Measurements from ENCODE around the gene MYL3.
A peak's percentile ranks its signal among the peaks of the same experiment; 100 is the strongest.

The MYL3 gene

DNA sequence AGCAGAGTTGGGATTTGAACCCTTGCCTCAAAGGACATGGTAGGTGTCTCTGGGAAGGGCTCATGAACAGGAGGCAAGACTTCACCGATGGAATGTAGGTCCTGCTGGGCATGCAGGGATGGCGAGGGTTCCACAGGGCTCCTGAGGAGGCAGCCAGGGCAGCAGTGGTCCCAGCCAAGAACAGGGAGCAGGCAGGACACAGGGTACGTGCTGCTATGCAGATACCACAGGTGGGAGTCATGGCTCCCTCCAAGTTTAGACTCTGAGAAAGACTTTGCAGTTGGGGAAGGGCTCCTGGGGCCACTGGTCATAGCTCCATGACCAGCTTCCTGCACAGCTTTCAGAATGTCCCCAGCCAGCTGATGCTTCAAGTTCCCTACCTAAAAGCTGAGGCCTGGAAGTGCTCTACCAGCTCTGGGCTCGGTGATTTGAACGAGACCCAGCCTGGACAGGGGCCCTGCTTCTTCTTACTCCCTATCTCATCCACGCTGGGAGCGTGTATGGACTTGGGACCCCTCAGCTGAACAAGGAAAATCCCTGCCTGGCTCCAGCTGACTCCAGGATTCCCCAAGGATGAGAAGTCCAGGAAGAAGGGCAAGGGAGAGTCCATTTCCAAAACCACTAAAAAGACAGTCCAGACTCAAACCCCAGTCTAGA, 747 bp downstream of the MYL3 start:
- no peak for TF ChIP-seq RAD21 (IDR thresholded peaks at IDR 0.05; ENCODE audit: low read depth)
- no peak for TF ChIP-seq REST (IDR thresholded peaks at IDR 0.05; ENCODE audit: low read depth)
- no peak for TF ChIP-seq CEBPB (IDR thresholded peaks at IDR 0.05)
- no peak for TF ChIP-seq FOXM1 (IDR thresholded peaks at IDR 0.05; ENCODE audit: borderline replicate concordance, low read depth)
- TF ChIP-seq NFIC (IDR thresholded peaks at IDR 0.05), result no peak
- no peak for TF ChIP-seq EP300 (IDR thresholded peaks at IDR 0.05; ENCODE audit: borderline replicate concordance)
- TF ChIP-seq TEAD4 (IDR thresholded peaks at IDR 0.05), result no peak
- TF ChIP-seq TCF12 (IDR thresholded peaks at IDR 0.05; ENCODE audit: low read depth), result no peak
- no peak for TF ChIP-seq EGR1 (IDR thresholded peaks at IDR 0.05)

GRCh38 chr3:46861605-46862368, 1.5 kb downstream of the MYL3 start:
- TF ChIP-seq YY1 (IDR thresholded peaks at IDR 0.05; ENCODE audit: low read depth) (no peak), RAD21 (IDR thresholded peaks at IDR 0.05; ENCODE audit: low read depth) (no peak), EP300 (IDR thresholded peaks at IDR 0.05; ENCODE audit: borderline replicate concordance) (no peak), REST (IDR thresholded peaks at IDR 0.05; ENCODE audit: low read depth) (no peak), CEBPB (IDR thresholded peaks at IDR 0.05) (no peak), TCF12 (IDR thresholded peaks at IDR 0.05; ENCODE audit: low read depth) (no peak), FOXM1 (IDR thresholded peaks at IDR 0.05; ENCODE audit: borderline replicate concordance, low read depth) (no peak), ZBTB7A (IDR thresholded peaks at IDR 0.05; ENCODE audit: low read depth) (no peak), TEAD4 (IDR thresholded peaks at IDR 0.05) (no peak), CREB1 (IDR thresholded peaks at IDR 0.05; ENCODE audit: low read depth) (no peak), EGR1 (IDR thresholded peaks at IDR 0.05) (no peak), NFIC (IDR thresholded peaks at IDR 0.05) (no peak)
- TF ChIP-seq, protein P1, sequence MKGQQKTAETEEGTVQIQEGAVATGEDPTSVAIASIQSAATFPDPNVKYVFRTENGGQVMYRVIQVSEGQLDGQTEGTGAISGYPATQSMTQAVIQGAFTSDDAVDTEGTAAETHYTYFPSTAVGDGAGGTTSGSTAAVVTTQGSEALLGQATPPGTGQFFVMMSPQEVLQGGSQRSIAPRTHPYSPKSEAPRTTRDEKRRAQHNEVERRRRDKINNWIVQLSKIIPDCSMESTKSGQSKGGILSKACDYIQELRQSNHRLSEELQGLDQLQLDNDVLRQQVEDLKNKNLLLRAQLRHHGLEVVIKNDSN (IDR thresholded peaks at IDR 0.05), result no peak
- TF ChIP-seq, protein P2, sequence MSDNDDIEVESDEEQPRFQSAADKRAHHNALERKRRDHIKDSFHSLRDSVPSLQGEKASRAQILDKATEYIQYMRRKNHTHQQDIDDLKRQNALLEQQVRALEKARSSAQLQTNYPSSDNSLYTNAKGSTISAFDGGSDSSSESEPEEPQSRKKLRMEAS (IDR thresholded peaks at IDR 0.05), result no peak

DNA sequence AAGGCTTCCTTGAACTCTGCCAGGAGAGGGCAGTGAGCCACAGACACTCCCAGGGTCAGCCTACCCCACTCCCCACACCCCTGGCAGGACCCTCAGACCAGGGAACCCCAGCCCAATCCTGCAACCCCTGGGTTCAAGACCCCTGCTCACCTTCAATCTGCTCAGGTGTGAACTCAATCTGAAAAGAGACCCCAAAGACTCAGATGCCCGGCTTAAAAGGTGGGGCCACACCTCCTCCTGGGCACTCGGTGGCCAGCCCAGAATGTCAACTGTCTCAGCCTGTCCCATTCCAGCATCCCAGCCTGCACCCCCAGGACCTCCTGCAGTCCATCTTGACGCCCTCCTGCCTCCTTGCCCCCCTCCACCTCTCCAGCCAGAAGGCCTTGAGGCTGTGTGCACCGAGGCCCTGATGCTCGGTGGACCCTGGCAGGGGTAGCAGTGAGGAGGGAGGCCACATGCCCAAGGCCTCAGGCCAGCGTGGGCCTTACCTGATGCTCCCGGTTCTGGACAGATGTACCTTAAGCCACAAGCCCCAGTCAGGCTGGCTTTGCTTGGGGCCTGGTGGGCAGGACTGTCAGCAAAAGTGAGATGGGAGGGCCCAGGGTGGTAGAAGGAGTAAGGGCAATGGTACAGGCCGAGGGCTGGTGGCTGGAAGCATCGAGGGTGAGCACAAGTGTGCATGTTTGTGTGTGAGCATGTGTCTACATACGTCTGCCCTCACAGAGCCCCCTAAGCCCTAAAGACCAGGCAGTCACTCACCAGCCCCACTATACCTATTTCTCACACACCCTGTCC, 2.2 kb downstream of the MYL3 start:
- TF ChIP-seq, protein P2 (IDR thresholded peaks at IDR 0.05), result no peak
- TF ChIP-seq TEAD4 (IDR thresholded peaks at IDR 0.05), result no peak
- TF ChIP-seq TCF12 (IDR thresholded peaks at IDR 0.05; ENCODE audit: low read depth), result no peak
- TF ChIP-seq, protein P1 (IDR thresholded peaks at IDR 0.05), result no peak

GRCh38 chr3:46860017-46860809, 3.0 kb downstream of the MYL3 start:
- TF ChIP-seq RAD21 (IDR thresholded peaks at IDR 0.05; ENCODE audit: low read depth), result peak; percentile 21; the same call in 1 of the 2 replicates
- TF ChIP-seq, protein P2 (IDR thresholded peaks at IDR 0.05), result no peak
- TF ChIP-seq, protein P1 (IDR thresholded peaks at IDR 0.05), result no peak
- TF ChIP-seq TCF12 (IDR thresholded peaks at IDR 0.05; ENCODE audit: low read depth), result no peak
- no peak for TF ChIP-seq FOXM1 (IDR thresholded peaks at IDR 0.05; ENCODE audit: borderline replicate concordance, low read depth)
- no peak for TF ChIP-seq YY1 (IDR thresholded peaks at IDR 0.05; ENCODE audit: low read depth)
